ENCODE results near the gene CSNK1D.
"Not testable (repeated sequence)": the region's sequence is repeated elsewhere in the genome, so short reads cannot be mapped to it uniquely, and the experiment has no call there.

CSNK1D gene

GRCh38 chr17:82267575-82268379 lies 5.7 kb downstream of the CSNK1D start:
- no peak for TF ChIP-seq POLR2A (IDR thresholded peaks at IDR 0.05; ENCODE audit: low read depth, low read length)
- FAIRE-seq = no peak
- DNase-seq (ENCODE audit: insufficient read length, low spot score) = peak; percentile 97

- TF ChIP-seq POLR2A (IDR thresholded peaks at IDR 0.05; ENCODE audit: low read depth, low read length) = no peak
- FAIRE-seq = no peak
- no peak for DNase-seq (ENCODE audit: insufficient read length, low spot score)
Observed at GRCh38 chr17:82266142-82266541, 7.4 kb downstream of the CSNK1D start.

- no peak for TF ChIP-seq POLR2A (IDR thresholded peaks at IDR 0.05; ENCODE audit: low read depth, low read length)
- FAIRE-seq = no peak
- no peak for DNase-seq (ENCODE audit: insufficient read length, low spot score)
Observed at GRCh38 chr17:82263641-82264040, 9.9 kb downstream of the CSNK1D start.

- TF ChIP-seq POLR2A (IDR thresholded peaks at IDR 0.05; ENCODE audit: low read depth, low read length) = no peak
- FAIRE-seq (no peak), DNase-seq (ENCODE audit: insufficient read length, low spot score) (no peak)
Observed at GRCh38 chr17:82262344-82262743, 11.2 kb downstream of the CSNK1D start.

GRCh38 chr17:82259972-82260961 lies 13.2 kb downstream of the CSNK1D start:
- not testable (repeated sequence) for FAIRE-seq

GRCh38 chr17:82258555-82258954 lies 14.9 kb downstream of the CSNK1D start:
- no peak for FAIRE-seq
- DNase-seq (ENCODE audit: insufficient read length, low spot score) = no peak
- TF ChIP-seq POLR2A (IDR thresholded peaks at IDR 0.05; ENCODE audit: low read depth, low read length) = no peak

More at GRCh38 chr17:82259972-82260961, 13.2 kb downstream of the CSNK1D start:
- not testable (repeated sequence) for DNase-seq (ENCODE audit: insufficient read length, low spot score)

- DNase-seq (ENCODE audit: insufficient read length, low spot score) (no peak), FAIRE-seq (no peak)
- TF ChIP-seq POLR2A (IDR thresholded peaks at IDR 0.05; ENCODE audit: low read depth, low read length) = no peak
Observed at GRCh38 chr17:82257473-82257872, 16.0 kb downstream of the CSNK1D start.

GRCh38 chr17:82256242-82256885 lies 17.1 kb downstream of the CSNK1D start:
- FAIRE-seq (no peak), DNase-seq (ENCODE audit: insufficient read length, low spot score) (no peak)
- no peak for TF ChIP-seq POLR2A (IDR thresholded peaks at IDR 0.05; ENCODE audit: low read depth, low read length)

GRCh38 chr17:82255402-82255972 lies 18.0 kb downstream of the CSNK1D start:
- no peak for TF ChIP-seq POLR2A (IDR thresholded peaks at IDR 0.05; ENCODE audit: low read depth, low read length)
- FAIRE-seq (no peak), DNase-seq (ENCODE audit: insufficient read length, low spot score) (no peak)

GRCh38 chr17:82254746-82255145 lies 18.8 kb downstream of the CSNK1D start:
- FAIRE-seq; DNase-seq (ENCODE audit: insufficient read length, low spot score): not testable (repeated sequence)

GRCh38 chr17:82254096-82254495 lies 19.4 kb downstream of the CSNK1D start:
- not testable (repeated sequence) for FAIRE-seq

GRCh38 chr17:82253179-82253544 lies 20.3 kb downstream of the CSNK1D start:
- DNase-seq (ENCODE audit: insufficient read length, low spot score) (no peak), FAIRE-seq (no peak)
- TF ChIP-seq POLR2A (IDR thresholded peaks at IDR 0.05; ENCODE audit: low read depth, low read length) = no peak

More at GRCh38 chr17:82254096-82254495, 19.4 kb downstream of the CSNK1D start:
- not testable (repeated sequence) for DNase-seq (ENCODE audit: insufficient read length, low spot score)

- no peak for FAIRE-seq
- TF ChIP-seq POLR2A (IDR thresholded peaks at IDR 0.05; ENCODE audit: low read depth, low read length) = no peak
- no peak for DNase-seq (ENCODE audit: insufficient read length, low spot score)
Observed at GRCh38 chr17:82252511-82253178, 20.9 kb downstream of the CSNK1D start.

Measured in H54 (cell line).